AG04449 (cell line): ENCODE data around the gene ZNF879.

Experiments
- CTCF ChIA-PET: fragments of 350-600 bp; formaldehyde crosslinking; extraction: SDS; loops from one replicate; lab custom pipeline; 2021; ENCODE audit warnings: antibody characterized with exemption; lab: Yijun Ruan, JAX
- POLR2A ChIA-PET: fragments of 400-600, 350-600 bp; formaldehyde crosslinking; extraction: SDS; loops from one replicate; lab custom pipeline; 2020; ENCODE audit warnings: antibody characterized with exemption, inconsistent platforms; lab: Yijun Ruan, JAX
- DNase-seq: peaks from one replicate; pipeline ENCODE4 v3.0.0-alpha.2; 2010; ENCODE audit warnings: low read depth, low spot score
- H3K4me3 ChIP-seq: 2 replicates; pipeline ENCODE4 v1.5.1; 2011; ENCODE audit warnings: low read depth, mild to moderate bottlenecking, control low read depth, low read length
- CTCF ChIP-seq: IDR thresholded peaks from one replicate; pipeline ENCODE4 v1.5.1; 2011; ENCODE audit warnings: mild to moderate bottlenecking, moderate library complexity, low read length, control low read depth, inconsistent platforms; ENCODE audit not compliant: insufficient read depth; ENCODE audit errors: missing control alignments

ZNF879 gene

GRCh38 chr5:179051784-179052183, 28.2 kb downstream of the ZNF879 start:
- H3K4me3 ChIP-seq, result no peak overlapping the region

DNA sequence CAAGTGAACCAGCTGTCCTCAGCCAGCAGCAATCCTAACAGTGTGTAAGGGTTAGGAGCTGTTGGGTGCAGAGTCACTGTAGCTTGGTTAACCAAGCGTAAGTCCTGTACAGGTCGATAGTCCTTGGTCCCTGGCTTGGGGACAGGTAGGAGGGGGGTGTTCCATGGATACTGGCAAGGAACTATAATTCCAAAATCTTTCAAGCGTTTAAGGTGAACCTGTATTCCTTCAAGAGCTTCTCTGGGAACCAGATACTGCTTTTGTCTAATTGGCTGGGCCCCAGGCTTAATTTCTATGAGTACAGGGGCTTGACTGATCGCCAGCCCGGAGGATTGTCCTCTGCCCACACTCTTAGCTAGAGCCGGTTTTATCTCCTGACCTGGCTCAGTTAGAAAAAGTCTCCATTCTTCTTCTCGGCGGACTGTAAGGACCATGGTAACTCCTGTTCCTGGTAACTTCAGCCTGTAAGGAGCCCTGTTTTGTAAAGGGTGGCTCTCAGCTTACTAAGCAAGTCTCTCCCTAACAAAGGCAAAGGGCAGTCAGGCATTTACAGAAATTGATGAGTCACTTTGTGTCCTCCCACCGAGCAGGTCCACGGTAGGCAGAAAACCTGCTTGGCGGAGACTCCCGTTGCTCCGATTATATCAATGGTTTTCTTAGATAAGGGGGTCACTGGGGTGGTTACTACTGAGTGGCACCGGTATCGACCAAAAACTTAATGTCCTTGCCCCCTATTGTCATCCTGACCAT, 30.6 kb downstream of the ZNF879 start:
- no peak overlapping the region for H3K4me3 ChIP-seq
- ChIA-PET CTCF (no interaction called here), POLR2A (no interaction called here)
- no peak for TF ChIP-seq CTCF
- DNase-seq, result no peak

More at GRCh38 chr5:179051784-179052183, 28.2 kb downstream of the ZNF879 start:
- no peak for DNase-seq
- no peak for TF ChIP-seq CTCF
- POLR2A ChIA-PET, result no interaction called here
- CTCF ChIA-PET, result no interaction called here

GRCh38 chr5:179054876-179055275, 31.3 kb downstream of the ZNF879 start:
- POLR2A ChIA-PET, result no interaction called here
- no peak for TF ChIP-seq CTCF
- CTCF ChIA-PET, result no interaction called here
- no peak for DNase-seq
- no peak overlapping the region for H3K4me3 ChIP-seq

GRCh38 chr5:179055436-179055835, 31.8 kb downstream of the ZNF879 start:
- ChIA-PET POLR2A (no interaction called here), CTCF (no interaction called here)
- no peak overlapping the region for H3K4me3 ChIP-seq
- no peak for DNase-seq
- no peak for TF ChIP-seq CTCF

DNA sequence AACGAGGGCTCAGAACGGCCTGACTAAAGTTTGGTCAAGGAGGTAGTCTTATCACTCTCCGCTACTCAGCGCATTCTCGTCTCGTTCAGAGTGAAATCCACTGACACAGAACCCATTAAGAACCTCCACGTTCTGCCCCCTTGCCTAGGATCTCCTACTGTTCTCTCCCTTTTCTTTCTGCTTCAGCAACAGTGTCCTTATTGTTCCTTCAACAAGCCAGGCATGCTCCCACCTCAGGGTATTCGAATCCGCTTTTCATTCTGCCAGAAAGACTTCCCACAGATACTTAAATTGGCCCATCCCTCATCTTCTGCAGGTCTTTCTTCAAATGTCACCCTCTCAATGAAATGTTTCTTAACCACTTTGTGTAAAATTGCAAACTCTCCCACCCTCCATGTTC, 32.2 kb downstream of the ZNF879 start:
- POLR2A ChIA-PET, result no interaction called here
- DNase-seq, result no peak
- no peak for TF ChIP-seq CTCF
- H3K4me3 ChIP-seq, result no peak overlapping the region
- CTCF ChIA-PET, result no interaction called here

- ChIA-PET POLR2A (interaction anchor here (1.0 to 1.5 kb wide), 5 partner anchors 15 to 330 kb away, joined by 3 to 7 read pairs (median 4); partner anchors contain the start of genes ZNF354A, ZNF354B and ZNF879), CTCF (interaction anchor here (0.8 to 1.1 kb wide), 2 partner anchors 107 to 330 kb away, joined by 3 read pairs; no protein-coding TSS in a partner anchor)
- TF ChIP-seq CTCF, result no peak
- DNase-seq, result peak; percentile 38
- H3K4me3 ChIP-seq, result peak within 1 kb of the TSS; percentile 77
Observed at GRCh38 chr5:179060116-179061008, 36.8 kb downstream of the ZNF879 start, which contains the start of gene ZNF354C. TSS of gene ZNF354C (plus strand) at chr5:179060373. CDS start at chr5:179062069, 1,696 bp downstream.
